HG02642 (cell line): ENCODE data around the gene CRYBG1.

Source experiments
- ATAC-seq: cut with Tn5 transposase; IDR thresholded peaks from one replicate; pipeline ENCODE4 v1.9.1; 2021; ENCODE audit warnings: mild to moderate bottlenecking; ENCODE audit not compliant: unreplicated experiment, poor library complexity

Gene CRYBG1

DNA sequence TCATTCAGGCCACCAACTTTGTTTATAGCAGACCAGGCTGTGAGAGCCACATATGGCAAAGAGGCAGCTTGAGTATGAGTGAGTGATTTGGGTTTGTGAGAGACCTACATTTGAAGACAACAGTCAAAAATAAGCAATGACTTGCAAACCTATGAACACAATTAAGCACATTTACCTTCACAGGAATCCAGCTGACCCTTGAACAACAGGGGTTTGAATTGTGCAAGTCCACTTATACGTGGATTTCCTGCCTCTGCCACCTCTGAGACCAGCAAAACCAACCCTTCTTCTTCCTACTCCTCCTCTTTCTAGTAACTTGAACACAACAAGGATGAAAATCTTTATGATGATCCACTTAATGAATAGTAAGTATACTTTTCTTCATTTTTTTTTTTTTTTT lies 258.7 kb downstream of the CRYBG1 start:
- ATAC-seq: no peak

DNA sequence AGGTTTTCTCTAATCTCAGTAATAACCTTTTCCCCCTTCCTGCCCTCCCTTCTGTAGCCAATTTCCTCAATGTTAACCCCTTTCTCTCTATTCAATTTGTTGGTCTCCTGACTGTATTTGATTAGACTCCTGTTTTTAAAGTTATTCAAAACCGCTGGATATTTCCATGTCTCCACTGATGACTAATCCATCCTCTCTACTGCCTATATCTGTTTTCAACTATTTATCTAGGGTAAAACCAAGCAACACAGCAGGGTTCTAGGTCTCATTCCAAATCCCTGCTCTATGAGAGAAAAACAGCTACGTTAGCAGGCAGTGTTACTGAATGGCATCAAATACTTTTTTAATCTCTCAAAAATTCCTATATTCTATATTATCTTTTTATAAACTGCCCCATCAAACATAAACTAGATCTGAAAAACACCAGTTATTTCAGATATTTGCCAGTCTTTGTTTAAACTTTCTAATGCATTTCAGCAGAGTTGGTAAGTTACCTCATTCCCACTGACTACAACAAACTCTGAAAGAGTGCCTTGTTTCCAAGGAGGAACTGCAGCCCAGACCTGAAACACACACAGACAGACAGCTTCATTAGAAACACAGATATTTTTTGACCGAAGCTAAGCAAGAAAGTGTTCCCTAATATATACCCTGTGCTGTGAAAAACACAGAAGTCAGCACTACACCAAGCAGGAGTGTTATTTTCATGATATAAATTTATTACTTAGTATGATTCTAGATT lies 260.6 kb downstream of the CRYBG1 start:
- ATAC-seq: no peak
